ENCODE data around the gene SMNDC1.

- no peak for TF ChIP-seq CTCF (IDR thresholded peaks at IDR 0.05; ENCODE audit: insufficient read depth, low read length, poor library complexity, severe bottlenecking)
- no peak for TF ChIP-seq EZH2phosphoT487 (conservative IDR thresholded peaks at IDR 0.05; ENCODE audit: low read length)
Measured at GRCh38 chr10:110304394-110304779, 333 bp downstream of the SMNDC1 start.
